Measurements from ENCODE around the gene SLC26A1.

The SLC26A1 gene

GRCh38 chr4:968221-968620 is 25.0 kb downstream of the SLC26A1 start:
- no peaks in the 10 kb centered on the region for H3K9me3 ChIP-seq (replicated peaks; ENCODE audit: insufficient read depth, low read length)
- no peaks in the 10 kb centered on the region for H3K36me3 ChIP-seq (replicated peaks; ENCODE audit: insufficient read depth, low read length)
- H2AFZ ChIP-seq (ENCODE audit: low read length): no peak overlapping the region
- H3K9ac ChIP-seq (ENCODE audit: low read length): no peak overlapping the region
- TF ChIP-seq EZH2phosphoT487 (IDR thresholded peaks at IDR 0.05; ENCODE audit: low read length) (no peak), EZH2 (optimal IDR thresholded peaks at IDR 0.05; ENCODE audit: low read depth, low read length) (no peak)
- TF ChIP-seq, protein P1, sequence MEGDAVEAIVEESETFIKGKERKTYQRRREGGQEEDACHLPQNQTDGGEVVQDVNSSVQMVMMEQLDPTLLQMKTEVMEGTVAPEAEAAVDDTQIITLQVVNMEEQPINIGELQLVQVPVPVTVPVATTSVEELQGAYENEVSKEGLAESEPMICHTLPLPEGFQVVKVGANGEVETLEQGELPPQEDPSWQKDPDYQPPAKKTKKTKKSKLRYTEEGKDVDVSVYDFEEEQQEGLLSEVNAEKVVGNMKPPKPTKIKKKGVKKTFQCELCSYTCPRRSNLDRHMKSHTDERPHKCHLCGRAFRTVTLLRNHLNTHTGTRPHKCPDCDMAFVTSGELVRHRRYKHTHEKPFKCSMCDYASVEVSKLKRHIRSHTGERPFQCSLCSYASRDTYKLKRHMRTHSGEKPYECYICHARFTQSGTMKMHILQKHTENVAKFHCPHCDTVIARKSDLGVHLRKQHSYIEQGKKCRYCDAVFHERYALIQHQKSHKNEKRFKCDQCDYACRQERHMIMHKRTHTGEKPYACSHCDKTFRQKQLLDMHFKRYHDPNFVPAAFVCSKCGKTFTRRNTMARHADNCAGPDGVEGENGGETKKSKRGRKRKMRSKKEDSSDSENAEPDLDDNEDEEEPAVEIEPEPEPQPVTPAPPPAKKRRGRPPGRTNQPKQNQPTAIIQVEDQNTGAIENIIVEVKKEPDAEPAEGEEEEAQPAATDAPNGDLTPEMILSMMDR (IDR thresholded peaks at IDR 0.05; ENCODE audit: low read length): no peak
- no peak for DNase-seq
- H3K9me2 ChIP-seq (replicated peaks; ENCODE audit: insufficient read depth, low read length): no peaks in the 10 kb centered on the region
- no peaks in the 10 kb centered on the region for H3K27me3 ChIP-seq (replicated peaks; ENCODE audit: insufficient read depth, low read length)
- H3F3A ChIP-seq (ENCODE audit: insufficient read depth, low read length): no peaks in the 10 kb centered on the region
- H3K4me3 ChIP-seq (ENCODE audit: low read length): no peak overlapping the region
- no peaks in the 10 kb centered on the region for H4K20me1 ChIP-seq (ENCODE audit: insufficient read depth, low read length)
- no peaks in the 10 kb centered on the region for H3K4me1 ChIP-seq (ENCODE audit: low read length)
- H3K79me2 ChIP-seq (ENCODE audit: low read length): no peaks in the 10 kb centered on the region
- H3K4me2 ChIP-seq (ENCODE audit: low read depth, low read length): no peak overlapping the region
- H3K27ac ChIP-seq (ENCODE audit: low read length): no peak overlapping the region

DNA sequence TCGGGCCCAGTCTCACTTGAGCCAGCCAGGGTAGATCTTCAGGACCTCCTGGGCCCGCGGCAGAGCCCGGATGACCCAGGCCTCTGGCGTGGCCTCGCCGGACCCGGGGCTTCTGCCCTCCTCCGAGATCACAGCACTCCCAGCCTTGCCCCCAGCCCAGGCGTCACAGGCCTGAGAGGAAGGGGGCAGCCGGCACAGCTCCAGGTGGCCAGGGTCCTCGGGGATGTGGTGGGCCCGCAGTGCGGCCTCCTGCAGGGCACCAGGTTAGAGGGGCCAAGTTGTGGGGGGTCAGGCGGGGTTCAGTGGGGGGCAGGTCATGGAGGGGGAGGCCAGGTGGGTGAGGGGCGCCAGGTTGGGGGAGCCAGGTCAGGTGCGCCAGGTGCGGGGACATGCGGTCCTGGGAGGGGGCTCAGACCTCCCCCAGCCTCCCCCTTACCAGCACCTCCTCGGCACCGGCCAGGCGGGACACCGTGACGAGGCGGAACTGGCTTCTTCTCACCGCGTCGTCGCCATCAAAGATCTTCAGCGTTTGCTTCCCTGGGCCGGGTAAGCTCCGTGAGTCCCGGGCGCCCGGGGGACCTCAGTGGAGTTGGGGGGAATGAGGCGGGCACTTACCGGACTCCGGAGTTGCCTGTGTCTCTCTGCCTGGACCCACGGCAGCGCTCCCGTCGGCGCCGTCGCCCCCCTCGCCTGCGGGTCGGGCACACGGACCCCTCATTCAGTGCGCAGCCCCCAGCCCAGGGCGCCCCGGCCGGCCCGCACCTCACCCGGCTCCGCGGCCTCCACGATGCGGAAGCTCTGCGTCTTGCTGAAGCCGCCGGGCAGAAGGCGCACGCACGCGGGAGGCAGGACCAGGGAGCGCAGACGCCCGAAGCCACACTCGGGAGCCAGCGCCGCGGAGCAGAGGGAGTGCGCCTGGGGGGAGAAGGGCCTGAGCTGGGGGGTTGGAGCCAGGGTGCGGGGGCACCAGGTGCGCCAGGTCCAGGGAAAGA is 25.8 kb downstream of the SLC26A1 start:
- Histone ChIP-seq H3K36me3 (replicated peaks; ENCODE audit: insufficient read depth, low read length) (no peaks in the 10 kb centered on the region), H3K9me3 (replicated peaks; ENCODE audit: insufficient read depth, low read length) (no peaks in the 10 kb centered on the region), H3K4me2 (ENCODE audit: low read depth, low read length) (no peak overlapping the region), H3K9me2 (replicated peaks; ENCODE audit: insufficient read depth, low read length) (no peaks in the 10 kb centered on the region), H3K27ac (ENCODE audit: low read length) (no peak overlapping the region), H4K20me1 (ENCODE audit: insufficient read depth, low read length) (no peaks in the 10 kb centered on the region), H3K4me3 (ENCODE audit: low read length) (no peak overlapping the region), H3K9ac (ENCODE audit: low read length) (no peak overlapping the region), H3K4me1 (ENCODE audit: low read length) (no peaks in the 10 kb centered on the region), H2AFZ (ENCODE audit: low read length) (no peak overlapping the region), H3F3A (ENCODE audit: insufficient read depth, low read length) (no peaks in the 10 kb centered on the region), H3K79me2 (ENCODE audit: low read length) (no peaks in the 10 kb centered on the region), H3K27me3 (replicated peaks; ENCODE audit: insufficient read depth, low read length) (no peaks in the 10 kb centered on the region)
- no peak for TF ChIP-seq EZH2 (optimal IDR thresholded peaks at IDR 0.05; ENCODE audit: low read depth, low read length)
- TF ChIP-seq EZH2phosphoT487 (IDR thresholded peaks at IDR 0.05; ENCODE audit: low read length): no peak
- TF ChIP-seq, protein P1 (IDR thresholded peaks at IDR 0.05; ENCODE audit: low read length): no peak
- DNase-seq: no peak

- DNase-seq: no peak
- Histone ChIP-seq H3K36me3 (replicated peaks; ENCODE audit: insufficient read depth, low read length) (no peaks in the 10 kb centered on the region), H3K4me2 (ENCODE audit: low read depth, low read length) (no peak overlapping the region), H3K4me3 (ENCODE audit: low read length) (no peak overlapping the region), H3K27ac (ENCODE audit: low read length) (no peak overlapping the region), H3K79me2 (ENCODE audit: low read length) (no peaks in the 10 kb centered on the region), H3K9ac (ENCODE audit: low read length) (no peak overlapping the region), H3K9me3 (replicated peaks; ENCODE audit: insufficient read depth, low read length) (no peaks in the 10 kb centered on the region), H3K4me1 (ENCODE audit: low read length) (no peaks in the 10 kb centered on the region), H3K27me3 (replicated peaks; ENCODE audit: insufficient read depth, low read length) (no peaks in the 10 kb centered on the region), H2AFZ (ENCODE audit: low read length) (no peak overlapping the region), H4K20me1 (ENCODE audit: insufficient read depth, low read length) (no peaks in the 10 kb centered on the region), H3F3A (ENCODE audit: insufficient read depth, low read length) (no peaks in the 10 kb centered on the region), H3K9me2 (replicated peaks; ENCODE audit: insufficient read depth, low read length) (no peaks in the 10 kb centered on the region)
- TF ChIP-seq EZH2phosphoT487 (IDR thresholded peaks at IDR 0.05; ENCODE audit: low read length) (no peak), EZH2 (optimal IDR thresholded peaks at IDR 0.05; ENCODE audit: low read depth, low read length) (no peak)
- TF ChIP-seq, protein P1 (IDR thresholded peaks at IDR 0.05; ENCODE audit: low read length): no peak
These were observed 26.7 kb downstream of the SLC26A1 start for GRCh38 chr4:966266-967112.

Measured in MM.1S (cell line).